NCI-H2196 (cell line): ENCODE data around the gene HPDL.

Experiments
- DNase-seq: peaks from one replicate; lab custom pipeline; 2025; ENCODE audit not compliant: unreplicated experiment; lab: John Stamatoyannopoulos, UW

The HPDL gene

DNA sequence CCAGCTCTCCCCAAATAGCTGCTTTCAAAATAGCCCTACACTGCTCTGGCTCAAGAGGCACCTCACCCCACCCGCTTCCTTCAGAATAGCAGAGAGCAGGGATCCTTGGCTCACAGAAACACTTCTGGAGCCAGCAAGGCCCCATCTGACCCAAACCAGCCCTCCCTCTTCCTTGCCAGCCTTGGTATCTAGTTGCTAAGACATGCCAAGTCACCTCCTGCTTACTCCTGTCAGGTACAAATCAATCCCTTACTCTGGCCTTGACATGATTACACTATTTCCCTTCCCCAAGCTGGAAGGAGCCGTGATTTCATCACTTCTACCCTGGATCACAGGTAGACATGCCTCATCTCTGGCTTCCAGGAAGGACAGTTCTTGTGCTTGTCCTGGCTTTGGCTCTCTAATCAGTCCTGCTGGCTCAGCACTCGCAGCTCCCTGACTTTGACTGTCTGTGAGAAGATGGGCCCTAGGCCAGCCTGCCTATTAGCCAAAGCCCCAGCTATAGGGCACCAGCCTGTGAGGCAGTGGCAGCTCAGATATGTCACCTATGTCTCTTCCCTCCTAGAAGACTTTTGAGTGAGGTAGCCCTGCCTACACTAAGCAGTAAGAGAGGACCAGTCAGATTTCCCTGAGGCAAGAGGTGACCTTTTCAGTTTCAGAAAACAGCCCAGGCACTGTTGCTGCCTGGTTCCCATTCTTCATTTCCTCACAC is 22.4 kb downstream of the HPDL start:
- peak; percentile 25 for DNase-seq

DNA sequence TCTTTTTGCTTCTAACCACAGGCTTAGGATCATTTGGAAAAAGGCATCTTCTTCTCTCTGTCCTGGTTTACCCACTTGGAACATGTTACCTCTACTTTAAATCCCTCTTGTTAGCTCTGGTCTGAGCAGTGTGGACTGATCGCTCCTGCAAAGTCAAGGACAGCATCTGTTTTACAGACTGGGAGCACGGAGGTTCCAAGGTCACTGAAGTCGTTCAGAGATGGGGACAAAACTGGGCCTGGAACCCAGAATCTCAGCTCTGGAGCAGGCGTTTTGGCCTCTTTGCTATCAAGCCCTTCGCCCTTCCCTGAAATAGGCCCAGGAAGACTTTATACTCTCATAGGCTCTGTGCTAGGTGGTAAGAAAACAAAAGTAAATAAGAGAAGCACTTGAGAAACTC is 24.8 kb downstream of the HPDL start:
- DNase-seq: no peak

DNA sequence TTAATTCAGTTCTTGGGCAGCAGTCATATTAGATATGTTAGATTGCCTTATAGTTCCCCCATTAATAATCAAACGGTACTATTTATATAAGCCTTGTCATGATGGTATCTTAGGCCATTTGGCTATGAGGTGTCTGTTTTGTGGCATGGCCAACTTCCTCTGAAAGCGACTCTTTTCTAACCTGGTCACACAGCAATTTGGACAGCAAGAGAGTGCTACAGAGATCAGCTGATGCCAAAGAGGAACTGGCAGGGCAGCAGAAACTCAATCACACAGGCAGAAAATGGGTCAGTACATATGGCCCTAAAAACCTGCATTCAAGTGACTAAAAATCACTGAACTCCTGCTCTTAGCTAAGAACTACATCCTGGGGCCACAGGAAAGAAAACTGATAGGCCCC is 27.0 kb downstream of the HPDL start:
- no peak for DNase-seq

GRCh38 chr1:45354838-45355237 is 28.1 kb downstream of the HPDL start:
- no peak for DNase-seq

- no peak for DNase-seq
Observed at GRCh38 chr1:45355683-45356082, 29.0 kb downstream of the HPDL start.

DNA sequence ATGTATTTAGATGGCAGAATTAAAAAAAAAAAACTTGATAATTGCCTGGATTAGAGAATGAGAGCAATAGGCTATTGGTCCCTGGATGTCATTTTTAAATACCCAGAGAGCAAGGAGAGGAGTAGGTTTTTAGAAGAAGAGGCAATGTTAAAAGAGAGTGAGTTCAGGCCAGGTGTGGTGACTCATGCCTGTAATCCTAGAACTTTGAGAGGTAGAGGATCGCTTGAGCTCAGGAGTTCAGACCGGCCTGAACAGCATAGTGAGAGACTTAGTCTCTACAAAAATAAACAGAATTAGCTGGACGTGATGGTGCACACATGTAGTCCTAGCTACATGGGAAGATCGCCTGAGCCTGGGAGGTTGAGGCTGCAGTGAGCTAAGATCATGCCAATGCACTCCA is 29.5 kb downstream of the HPDL start:
- peak; percentile 43 for DNase-seq

DNA sequence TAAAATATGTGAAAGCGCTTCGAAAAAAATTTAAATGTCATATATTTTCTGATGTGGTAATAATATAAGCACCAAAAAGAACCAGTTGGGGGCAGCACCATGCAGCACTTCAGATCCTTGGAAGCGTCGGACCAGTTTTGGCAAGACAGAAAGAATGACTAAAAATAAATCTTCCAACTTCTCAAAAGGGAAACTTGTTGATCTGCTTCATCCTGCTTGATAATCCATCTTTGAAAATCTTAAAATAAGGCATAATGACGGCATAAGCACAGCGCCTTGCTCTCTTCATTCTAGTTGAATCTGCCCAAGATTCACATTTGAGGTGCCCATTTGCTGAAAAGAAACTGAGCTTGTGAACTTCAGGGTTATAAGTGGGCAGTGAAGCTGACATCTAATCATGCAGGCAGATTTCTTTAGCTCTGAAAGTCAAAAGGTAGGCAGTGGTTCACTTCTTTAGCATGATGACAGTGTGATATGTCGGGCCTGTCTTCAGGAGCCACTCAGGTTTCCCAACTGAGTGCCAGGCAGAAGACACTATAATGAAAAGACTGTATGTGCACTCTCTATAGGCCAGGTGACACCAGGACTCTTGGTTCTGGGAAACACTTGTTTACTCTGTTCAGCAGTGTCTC is 33.3 kb downstream of the HPDL start:
- DNase-seq: peak; percentile 54

DNA sequence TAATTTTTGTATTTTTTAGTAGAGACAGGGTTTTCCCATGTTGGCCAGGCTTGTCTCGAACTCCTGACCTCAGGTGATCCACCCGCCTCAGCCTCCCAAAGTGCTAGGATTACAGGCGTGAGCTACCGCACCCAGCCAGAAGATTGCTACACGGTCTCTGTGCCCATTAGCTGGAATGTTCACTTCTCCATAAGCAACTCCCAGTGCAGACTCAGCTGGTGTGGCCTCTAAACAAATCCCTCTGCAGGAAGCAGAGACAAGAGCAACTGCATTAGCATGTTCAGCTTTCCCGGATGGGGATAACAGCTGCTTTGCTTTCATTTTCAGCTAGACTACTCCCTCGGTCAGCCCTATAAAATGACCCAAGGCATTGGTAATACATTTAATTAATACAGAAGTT is 34.3 kb downstream of the HPDL start:
- DNase-seq: peak; percentile 29

- DNase-seq: no peak
Observed at GRCh38 chr1:45364294-45364693, 37.6 kb downstream of the HPDL start.

GRCh38 chr1:45365051-45365450 is 38.4 kb downstream of the HPDL start:
- no peak for DNase-seq

- DNase-seq: no peak
Observed at GRCh38 chr1:45370575-45370974, 43.9 kb downstream of the HPDL start.

DNA sequence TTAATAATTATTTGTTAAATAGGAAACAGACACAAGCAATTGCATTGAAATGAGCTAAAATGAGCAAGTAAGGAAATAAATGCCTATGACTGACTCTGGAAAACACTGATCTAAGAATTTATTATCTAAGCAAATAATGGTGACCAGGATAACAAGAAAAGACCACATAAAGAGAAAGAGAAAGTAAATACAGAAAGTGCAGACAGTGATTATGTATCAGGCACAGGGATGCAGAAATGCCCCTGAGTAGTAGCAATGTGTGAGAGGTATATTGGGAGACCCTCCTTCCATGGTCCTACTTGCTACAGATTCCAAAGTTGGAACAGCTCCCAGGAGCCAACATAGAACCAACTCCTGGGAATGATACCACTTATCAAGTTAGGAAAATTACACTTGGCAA is 46.9 kb downstream of the HPDL start:
- DNase-seq: no peak

- no peak for DNase-seq
Observed at GRCh38 chr1:45375104-45376090, 48.7 kb downstream of the HPDL start.

GRCh38 chr1:45378184-45378583 is 51.5 kb downstream of the HPDL start:
- no peak for DNase-seq
